Measurements from ENCODE around the gene FAM222A.

DNA sequence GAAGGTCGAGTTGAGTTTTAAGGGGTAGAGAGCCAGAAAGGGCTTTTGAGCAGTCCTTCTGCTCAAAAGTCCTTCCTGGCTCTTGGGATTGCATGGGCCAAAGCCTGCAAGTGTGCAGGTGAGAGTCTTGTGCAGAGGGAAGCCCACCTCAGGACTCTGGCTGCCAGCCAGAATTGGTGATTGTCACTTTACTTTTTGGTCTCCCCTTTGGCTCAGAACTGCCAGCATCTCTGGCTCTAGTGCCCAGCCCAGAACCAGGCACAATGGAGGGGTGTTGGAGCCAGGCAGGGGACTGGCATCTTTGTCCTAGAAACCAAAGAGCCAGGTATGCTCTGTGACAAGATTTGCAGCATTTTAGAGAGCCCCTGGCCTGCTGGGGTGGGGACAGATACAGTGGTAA lies 23.5 kb downstream of the FAM222A start:
- TF ChIP-seq, protein P1, sequence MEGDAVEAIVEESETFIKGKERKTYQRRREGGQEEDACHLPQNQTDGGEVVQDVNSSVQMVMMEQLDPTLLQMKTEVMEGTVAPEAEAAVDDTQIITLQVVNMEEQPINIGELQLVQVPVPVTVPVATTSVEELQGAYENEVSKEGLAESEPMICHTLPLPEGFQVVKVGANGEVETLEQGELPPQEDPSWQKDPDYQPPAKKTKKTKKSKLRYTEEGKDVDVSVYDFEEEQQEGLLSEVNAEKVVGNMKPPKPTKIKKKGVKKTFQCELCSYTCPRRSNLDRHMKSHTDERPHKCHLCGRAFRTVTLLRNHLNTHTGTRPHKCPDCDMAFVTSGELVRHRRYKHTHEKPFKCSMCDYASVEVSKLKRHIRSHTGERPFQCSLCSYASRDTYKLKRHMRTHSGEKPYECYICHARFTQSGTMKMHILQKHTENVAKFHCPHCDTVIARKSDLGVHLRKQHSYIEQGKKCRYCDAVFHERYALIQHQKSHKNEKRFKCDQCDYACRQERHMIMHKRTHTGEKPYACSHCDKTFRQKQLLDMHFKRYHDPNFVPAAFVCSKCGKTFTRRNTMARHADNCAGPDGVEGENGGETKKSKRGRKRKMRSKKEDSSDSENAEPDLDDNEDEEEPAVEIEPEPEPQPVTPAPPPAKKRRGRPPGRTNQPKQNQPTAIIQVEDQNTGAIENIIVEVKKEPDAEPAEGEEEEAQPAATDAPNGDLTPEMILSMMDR (IDR thresholded peaks at IDR 0.05; ENCODE audit: low read depth, low read length, poor library complexity, severe bottlenecking) = no peak
- no peak for TF ChIP-seq EZH2phosphoT487 (IDR thresholded peaks at IDR 0.05; ENCODE audit: borderline replicate concordance, low read length)
